NCI-H460 (cell line): ENCODE results near the gene SLC1A5. TPM values are rescaled to one million over a fixed set of nuclear protein-coding genes. Genes with fewer than 3 reads are reported as not detected.

Experiments
- DNase-seq: peaks from one replicate; pipeline ENCODE4 v3.0.0-alpha.2; 2016; ENCODE audit warnings: low read depth; ENCODE audit errors: extremely low read depth
- total RNA-seq: library from RNA; depleted of rRNA; stranded (reverse); fragments of >200 nt; shearing (Covaris generic); gene quantifications from 2 replicates; pipeline ENCODE4 v1.2.3, GENCODE V29; 2014

SLC1A5 gene
- total RNA-seq, 1 experiment from 2014 or later, result 259 TPM

GRCh38 chr19:46745521-46746280 lies 42.7 kb downstream of the SLC1A5 start, which contains the start of gene FKRP:
TSS of gene FKRP (plus strand) at chr19:46746057. CDS start at chr19:46755451, 9,394 bp downstream.
- DNase-seq, result no peak

GRCh38 chr19:46745030-46745429 lies 43.4 kb downstream of the SLC1A5 start:
- DNase-seq, result no peak

DNA sequence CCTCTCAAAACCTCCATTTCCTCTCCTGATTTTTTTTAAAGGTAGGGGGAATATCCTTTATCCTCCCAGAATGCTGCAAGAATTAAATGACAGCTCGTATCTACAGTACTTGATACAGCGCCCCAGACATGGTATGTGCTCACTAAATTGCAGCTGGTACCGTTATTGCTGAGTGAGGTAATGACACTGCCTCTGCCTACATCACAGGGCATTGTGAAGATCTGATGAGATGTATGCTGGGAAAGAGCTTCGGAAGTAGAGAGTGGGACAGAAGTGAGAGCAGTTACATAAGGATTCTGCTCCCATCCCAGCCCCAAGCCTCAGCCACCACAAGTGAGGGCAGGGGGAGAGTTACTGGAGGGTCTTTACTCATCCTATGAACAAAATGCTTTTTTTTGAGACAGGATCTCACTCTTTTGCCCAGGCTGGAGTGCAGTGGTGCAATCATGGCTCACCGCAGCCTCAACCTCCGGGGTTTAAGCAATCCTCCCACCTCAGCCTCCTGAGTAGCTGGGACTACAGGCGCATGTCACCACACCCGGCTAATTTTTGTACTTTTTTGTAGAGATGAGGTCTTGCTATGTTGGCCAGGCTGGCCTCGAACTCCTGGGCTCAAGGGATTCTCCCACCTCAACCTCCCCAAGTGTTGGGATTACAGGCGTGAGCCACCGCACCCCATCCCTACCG lies 44.2 kb downstream of the SLC1A5 start:
- no peak for DNase-seq

GRCh38 chr19:46742926-46743480 lies 45.4 kb downstream of the SLC1A5 start:
- DNase-seq, result no peak

DNA sequence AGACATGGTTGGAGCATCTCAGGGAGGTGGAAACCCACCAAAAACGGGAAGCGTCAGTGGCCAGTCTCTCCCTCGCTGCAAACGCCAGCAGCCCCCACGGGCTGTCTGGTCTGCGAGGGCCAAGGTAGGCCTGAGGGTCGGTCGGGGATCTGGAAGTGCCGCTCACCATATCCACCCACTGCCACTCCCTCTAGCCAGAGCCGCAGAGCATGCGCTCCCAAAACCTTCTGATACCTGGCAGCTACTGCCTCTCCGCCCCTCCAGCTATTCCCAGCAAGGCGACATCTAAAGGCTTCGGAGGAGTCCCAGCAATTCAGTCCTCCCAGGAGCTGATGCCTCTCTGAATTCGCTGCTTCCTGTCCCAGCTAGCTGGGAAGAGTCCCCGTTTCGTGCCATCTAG lies 46.9 kb downstream of the SLC1A5 start:
- no peak for DNase-seq

GRCh38 chr19:46739290-46739771 lies 49.1 kb downstream of the SLC1A5 start:
- DNase-seq, result no peak

DNA sequence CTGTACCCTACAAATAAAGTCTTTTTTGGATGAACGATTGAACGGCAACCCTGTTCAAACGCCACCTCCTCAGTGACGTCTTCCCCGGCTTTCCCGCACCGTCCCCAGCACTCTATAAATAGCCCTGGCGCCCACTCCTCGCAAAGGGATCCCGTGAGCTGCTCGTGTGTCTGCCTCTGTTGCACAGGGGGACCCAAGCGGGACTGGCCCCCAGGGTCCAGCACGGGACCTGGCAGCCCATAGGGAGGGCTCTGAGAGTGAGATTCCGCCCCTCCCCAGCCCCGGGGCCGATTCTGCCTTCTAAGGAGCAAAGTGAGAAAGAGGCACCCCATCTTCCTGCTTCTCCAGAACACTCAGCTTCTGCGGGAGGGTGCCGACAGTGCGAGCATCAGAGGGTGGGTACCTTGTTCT lies 50.6 kb downstream of the SLC1A5 start:
- DNase-seq, result no peak

- no peak for DNase-seq
Measured at GRCh38 chr19:46737298-46737654, 51.1 kb downstream of the SLC1A5 start.

- no peak for DNase-seq
Measured at GRCh38 chr19:46736531-46737297, 51.7 kb downstream of the SLC1A5 start.

- DNase-seq, result no peak
Measured at GRCh38 chr19:46733690-46734292, 54.6 kb downstream of the SLC1A5 start.

GRCh38 chr19:46732966-46733689 lies 55.3 kb downstream of the SLC1A5 start:
- no peak for DNase-seq

DNA sequence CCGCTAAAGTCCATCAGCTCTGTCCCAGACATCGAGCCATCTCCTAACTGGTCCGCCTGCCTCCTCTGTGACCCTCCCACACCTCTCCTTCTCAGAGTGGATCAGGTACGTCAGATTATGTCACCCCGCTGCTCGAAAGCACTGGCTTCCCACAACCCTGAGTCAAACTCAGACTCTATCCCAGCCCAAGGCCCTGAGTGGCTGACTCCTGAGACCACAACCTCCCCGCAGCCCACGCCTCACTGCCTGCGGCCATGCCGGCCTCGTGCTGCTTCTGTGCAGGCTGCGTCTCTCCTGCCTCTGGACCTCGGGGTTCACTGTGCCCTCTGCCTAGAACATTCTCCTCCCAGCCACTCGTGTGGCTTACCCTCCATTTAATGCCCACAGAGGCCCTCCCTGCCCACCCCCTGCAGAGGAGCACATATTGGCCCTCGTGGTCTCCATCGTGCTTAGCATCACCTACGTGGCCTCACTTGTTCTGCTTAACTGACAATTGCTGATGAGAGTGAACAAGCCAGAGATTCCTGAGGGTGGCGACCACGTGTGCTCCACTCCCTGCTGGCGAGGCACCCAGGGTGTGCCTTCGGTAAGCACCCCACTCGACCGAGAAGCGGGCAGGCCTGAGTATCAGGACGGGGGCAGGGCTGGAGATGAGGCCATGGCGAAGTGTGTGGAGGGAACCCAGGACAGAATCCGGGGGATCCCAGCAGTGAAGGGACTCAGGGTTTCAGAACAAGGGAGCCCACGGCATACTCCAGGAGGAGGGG lies 56.0 kb downstream of the SLC1A5 start:
- no peak for DNase-seq

DNA sequence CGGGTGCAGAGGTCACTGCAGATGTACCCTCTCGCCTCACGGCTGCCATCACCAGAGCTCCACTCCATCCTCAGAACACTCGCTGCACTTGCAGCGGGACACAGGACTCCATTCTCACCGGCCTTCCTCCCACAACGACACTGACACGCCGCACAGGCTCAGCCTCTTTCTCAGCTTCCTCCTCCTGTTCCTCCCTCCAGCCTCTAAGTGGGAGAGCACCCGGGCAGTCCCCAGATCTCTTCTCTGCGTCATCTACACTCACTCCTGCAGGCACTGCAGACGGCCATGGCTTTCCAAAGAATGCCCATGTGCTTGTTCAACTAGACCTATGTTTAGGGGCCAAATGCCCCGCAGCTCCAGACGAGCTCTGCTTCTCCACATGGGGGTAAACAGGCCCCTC lies 56.8 kb downstream of the SLC1A5 start:
- no peak for DNase-seq

DNA sequence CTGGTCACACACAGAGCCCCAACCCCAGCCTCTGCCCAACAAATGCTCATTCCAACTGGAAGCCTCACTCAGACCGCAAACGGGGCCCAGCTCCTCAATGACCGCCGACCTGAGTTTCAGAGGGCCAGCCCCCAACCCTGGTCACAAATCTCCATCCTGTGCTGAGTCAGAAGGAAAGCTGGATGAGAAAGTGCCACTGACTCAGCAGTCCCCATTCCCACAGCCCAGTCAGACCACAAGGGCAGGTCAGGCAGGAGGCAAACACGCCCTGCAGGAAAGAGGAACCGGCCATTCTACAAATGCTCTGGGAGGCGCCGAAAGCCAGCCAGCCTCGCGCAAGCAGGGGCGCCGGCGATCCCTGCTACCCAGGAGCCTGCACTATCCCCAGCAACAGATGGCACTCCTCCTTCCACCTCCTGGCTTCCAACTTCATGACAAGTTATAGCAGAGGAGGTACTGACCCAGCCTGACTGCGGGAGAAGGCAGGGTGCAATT lies 57.3 kb downstream of the SLC1A5 start:
- DNase-seq, result no peak

DNA sequence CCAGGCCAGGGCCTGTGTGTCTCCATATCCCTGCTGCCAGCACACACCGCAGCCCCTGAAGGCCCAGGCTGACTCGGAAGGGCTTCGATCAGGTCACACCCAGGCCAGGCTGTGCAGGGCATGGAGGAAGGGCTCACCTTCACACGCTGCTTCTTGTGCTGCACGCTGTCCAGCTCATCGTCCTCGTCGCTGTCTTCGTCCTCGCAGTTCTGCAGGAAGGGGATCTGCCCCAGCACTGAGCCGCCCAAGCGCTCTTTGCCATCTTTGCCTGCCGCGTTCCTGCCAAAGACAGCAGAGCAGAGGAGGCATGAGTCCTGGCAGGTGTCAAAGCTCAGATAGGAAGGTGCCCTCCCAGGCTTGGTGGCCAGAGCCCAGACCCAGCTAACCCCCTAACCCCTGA lies 57.8 kb downstream of the SLC1A5 start:
- DNase-seq, result no peak

GRCh38 chr19:46730187-46730586 lies 58.2 kb downstream of the SLC1A5 start:
- no peak for DNase-seq

DNA sequence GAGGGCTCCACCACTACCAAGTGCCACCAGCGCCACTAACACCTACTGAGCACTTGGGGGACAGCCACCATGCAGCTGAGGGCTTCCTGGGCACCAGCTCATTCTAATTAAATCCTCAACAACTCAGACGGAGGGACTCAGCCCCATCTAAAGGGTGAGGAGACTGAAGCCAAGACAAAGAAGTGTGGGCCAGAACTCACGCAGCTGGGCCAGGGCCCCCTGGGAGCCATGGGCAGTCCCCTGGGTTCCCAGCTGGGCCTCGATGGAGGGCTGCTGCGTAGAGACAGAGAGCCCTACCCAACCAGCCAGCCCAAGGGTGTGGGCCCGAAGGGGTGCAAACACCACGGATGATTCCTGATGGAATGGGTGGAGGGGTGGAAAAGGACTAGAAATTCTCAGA lies 58.7 kb downstream of the SLC1A5 start:
- no peak for DNase-seq

DNA sequence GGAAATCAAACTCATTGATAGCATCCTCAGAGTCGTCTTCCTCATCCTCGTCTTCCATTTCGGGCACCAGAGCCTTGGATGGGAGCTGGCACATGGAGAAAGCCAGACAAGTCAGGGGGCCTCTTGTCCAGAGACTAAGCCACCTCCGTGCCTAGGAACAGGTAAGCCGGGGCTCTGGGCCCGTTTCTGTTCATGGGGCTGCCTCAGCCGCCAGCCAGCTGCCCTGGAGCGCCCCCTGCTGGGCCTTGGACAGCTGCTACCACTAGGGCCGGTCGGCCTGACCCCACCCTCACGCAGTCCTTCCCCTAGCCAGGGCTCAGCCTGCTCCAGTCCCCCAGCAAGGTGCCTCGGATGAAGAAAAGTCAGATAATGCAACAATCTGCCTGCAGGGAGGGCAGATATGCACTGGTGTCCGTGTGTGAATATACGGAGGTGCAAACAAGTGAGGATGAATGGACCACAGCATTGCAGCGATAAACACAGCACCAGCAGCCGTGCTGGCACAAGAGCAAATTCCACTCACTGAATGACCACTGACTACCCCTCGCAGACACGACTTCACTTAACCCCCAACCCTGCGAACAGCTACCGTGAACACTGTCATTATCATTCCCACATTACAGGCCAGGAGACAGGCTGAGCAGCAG lies 59.6 kb downstream of the SLC1A5 start:
- DNase-seq, result peak; percentile 43

DNA sequence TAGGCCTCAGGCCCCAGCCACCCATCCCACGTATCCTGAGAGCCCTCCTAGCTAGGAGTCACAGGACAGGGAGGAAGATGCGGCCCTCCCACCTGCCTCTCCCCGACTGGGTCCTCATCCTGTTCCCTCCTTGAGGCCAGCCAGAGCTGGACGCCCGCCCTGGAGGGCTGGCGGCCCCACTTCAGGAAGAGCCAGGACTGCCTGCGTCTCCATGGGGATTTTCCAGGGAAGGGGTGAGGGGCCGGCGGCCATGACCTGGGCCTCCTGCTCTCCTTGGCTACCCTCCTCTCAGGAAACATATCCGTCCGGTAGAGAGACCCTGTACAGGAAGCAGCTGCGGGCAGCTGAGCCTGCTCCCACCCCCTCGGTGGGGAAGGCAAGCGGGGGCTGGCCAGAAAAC lies 60.2 kb downstream of the SLC1A5 start:
- no peak for DNase-seq
